Stimulated activated naive CD4-positive, alpha-beta T cell (primary cell): ENCODE measurements around the gene MPIG6B.
A peak's percentile ranks its signal among the peaks of the same experiment; 100 is the strongest.

Source experiments
- DNase-seq, 6 experiments: peaks; one replicate each; lab custom pipeline; 2025; lab: John Stamatoyannopoulos, UW

The MPIG6B gene, protein sequence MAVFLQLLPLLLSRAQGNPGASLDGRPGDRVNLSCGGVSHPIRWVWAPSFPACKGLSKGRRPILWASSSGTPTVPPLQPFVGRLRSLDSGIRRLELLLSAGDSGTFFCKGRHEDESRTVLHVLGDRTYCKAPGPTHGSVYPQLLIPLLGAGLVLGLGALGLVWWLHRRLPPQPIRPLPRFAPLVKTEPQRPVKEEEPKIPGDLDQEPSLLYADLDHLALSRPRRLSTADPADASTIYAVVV

DNA sequence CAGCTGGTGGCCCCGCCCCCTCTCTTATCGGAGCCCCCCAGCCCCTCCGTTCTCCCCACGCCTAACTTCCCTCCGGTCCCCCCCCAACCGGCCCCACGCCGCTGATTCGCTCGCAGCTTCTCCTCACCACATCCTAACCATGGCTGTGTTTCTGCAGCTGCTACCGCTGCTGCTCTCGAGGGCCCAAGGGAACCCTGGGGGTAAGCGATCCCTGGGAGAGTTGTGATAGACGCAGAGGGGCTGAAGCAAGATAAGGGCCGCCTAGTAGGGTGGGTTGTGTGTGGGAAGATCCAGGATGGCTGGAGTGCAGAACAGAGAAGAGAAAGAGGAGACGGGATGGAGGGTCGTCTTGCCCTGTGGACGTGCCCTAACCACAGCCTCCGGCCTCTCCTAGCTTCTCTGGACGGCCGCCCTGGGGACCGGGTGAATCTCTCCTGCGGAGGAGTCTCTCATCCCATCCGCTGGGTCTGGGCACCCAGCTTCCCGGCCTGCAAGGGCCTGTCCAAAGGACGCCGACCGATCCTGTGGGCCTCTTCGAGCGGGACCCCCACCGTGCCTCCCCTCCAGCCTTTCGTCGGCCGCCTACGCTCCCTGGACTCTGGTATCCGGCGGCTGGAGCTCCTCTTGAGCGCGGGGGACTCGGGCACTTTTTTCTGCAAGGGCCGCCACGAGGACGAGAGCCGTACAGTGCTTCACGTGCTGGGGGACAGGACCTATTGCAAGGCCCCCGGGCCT lies at the start of gene MPIG6B:
Gene MPIG6B (plus strand): TSS at position 129 of the 735 bp plus-strand sequence. CDS start 11 bp downstream, at position 140.
- no peak for DNase-seq

DNA sequence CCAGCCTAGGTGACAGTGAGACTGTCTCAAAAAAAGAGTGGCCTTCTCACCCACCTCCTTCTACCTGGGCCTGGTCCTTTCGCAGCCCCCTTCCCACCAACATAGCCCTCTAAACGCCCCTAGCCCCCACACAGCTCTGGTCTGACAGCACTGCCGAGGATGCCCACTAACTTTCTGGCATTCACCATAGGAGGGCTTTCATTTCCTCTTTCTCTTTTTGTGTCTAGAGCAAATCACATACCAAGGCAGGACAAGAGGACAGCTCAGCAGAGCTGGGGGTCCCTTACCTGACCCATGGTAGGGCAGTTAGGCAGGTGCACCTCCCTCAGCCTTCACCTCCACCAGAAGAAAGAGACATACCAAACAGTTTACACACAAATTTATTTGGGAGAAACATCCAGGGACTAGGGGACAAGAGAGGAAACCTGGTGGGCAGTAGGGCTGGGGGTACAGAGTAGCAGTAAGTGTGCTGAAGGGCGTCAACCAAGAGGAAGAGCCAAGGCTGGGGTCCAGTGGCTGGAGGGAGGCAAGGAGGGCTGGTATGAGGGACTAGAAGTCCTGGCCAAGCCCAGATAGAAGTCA lies 46.8 kb upstream of the MPIG6B start:
- DNase-seq: no peak

DNA sequence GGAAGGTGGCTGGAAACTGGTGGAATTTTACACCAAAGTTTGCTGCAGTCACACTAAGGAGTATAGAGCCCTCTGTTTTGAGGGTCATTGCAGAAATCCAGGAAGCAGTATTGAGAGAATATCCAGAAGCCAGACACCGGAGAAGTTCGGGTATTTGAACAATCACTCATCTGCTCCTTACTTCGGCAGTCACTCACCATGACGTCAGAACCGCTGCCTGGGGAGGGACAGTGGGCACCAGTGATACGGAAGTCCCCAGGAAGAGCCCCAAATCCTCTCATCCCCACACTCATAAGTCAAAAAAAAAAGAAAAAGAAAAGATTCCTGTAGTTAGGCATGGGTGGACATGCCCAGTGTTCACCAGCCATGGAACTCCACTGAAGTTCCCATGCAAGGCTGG lies 46.3 kb upstream of the MPIG6B start:
- DNase-seq: no peak

DNA sequence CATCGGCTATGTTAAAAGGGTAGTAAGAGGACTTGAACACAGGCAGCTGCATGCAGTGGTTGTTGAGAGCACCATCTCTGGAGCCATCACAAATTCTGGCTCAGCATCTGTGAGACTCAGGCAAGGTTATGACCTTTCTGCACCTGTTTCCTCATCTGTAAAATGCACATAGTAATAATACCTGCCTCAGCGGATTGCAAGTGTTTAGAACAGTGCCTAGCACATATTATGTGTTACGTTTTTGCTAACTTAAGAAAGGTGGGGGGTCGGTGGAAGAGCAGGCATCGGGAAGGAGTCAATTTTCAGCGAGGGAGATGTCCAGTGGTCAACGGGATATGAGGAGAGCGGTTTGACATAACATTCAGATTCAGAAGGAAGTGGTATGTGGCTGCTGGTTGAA lies 45.2 kb upstream of the MPIG6B start:
- no peak for DNase-seq

DNA sequence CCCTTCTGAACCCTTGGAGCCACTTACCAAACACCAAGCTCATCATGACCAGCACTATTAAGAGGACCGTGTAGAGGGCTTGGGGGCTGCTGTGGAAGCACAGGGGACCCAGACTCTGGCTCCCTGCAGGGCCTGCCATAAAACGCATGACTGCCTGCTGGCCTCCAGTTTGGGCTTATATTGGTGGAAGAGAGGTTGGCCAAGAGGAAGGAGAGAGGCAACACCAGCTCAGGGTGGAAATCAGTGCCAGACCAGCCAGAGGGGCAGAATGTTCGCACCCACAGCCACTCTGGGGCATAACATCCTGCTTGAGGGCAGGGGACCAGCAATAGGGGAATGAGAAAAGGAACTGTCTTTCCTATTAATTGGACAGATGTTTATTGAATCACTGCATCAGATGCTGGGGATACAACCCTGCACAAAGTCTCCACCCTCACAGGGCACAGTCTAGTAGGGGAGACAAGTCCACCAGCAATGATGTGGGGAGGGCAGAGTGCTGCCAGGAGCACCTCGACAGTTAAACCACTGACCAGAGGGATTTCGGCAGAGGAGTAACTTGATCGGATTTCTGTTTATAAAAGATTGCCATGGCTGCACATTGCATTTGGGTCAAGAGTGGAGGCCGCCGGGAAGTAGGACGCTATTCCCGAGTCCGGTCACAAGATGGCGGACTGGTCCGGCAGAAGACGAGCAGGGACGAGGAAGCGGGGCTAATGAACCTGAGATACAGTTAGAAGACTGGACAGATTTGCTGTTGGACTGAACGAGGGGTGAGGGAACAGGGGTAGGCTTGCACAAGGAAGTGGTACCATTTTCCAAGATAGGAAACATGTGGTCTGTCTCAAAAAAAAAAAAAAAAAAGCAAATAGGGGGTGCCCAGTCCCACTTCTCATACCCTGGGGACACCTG lies 42.7 kb upstream of the MPIG6B start, which contains the start of gene LY6G5C:
Gene LY6G5C (minus strand): TSS at position 842 of the 909 bp plus-strand sequence. CDS start 694 bp downstream, at position 148.
- peak in 5 of 6 experiments; percentile 15 to 53 (median 44) for DNase-seq

DNA sequence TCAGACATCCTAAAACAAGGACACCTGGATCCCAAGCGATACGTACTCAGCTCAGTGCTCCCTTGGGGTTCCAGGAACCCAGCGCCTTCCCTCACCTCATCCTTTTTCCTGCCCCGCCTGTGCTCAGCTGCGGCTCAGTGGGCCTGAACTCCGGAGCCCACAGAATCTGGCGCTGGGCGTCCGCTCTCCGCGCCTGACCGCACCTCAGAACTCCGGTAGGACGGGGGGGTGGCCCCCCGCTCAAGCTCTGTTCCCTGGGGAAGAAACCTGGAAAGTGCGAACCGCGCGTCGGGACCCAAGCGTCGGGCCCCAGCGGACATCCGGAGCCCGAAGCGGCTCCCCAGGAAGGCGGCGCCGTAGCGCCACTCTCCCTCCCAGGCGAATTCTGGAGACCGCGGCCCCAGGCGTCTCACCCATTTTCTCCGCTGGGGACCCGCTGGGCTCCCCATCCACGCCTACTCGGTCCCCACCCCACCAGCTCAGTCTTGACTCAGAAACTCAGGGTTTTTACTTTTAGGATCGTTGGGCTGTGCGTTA lies 42.0 kb upstream of the MPIG6B start:
- peak in 5 of 6 experiments; percentile 14 to 44 (median 26) for DNase-seq

DNA sequence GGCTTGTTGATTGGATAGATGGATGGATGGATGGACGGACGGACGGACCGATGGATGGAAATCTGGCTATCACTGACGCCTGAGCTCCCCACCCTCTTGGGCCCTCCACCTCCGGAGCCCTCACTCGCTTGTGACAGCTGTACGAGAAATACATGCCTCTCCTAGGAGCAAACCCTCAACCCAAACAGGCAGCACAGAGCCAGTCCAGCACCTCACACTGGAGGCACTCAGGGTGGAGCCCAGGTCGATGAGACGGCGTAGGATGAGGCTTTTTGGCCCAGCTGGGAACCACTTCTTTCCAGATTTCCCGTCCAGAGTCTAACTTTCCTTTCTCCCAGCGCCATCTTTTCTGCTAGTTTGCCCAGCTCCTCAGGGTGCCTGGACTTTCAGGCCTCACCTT lies 39.6 kb upstream of the MPIG6B start:
- no peak for DNase-seq

DNA sequence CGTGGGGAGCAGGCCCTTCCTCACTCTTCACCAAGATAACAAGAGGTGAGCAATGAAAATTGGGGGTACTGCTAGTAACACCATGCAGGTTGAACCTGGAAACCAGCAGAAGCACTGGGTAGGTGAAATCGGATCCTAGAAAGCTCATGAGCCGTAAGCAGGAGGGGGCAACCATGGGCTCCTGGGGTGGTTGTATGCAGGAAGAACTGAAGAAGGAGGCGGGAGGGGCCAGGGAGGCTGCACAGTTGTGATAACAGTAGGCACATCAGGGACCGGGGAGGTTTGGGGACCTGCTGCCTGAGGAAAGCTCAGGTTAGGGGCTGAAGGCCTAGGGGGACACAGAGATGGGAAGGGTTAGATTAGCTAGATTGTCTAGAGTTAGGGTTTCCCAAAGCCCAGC lies 36.7 kb upstream of the MPIG6B start:
- no peak for DNase-seq

DNA sequence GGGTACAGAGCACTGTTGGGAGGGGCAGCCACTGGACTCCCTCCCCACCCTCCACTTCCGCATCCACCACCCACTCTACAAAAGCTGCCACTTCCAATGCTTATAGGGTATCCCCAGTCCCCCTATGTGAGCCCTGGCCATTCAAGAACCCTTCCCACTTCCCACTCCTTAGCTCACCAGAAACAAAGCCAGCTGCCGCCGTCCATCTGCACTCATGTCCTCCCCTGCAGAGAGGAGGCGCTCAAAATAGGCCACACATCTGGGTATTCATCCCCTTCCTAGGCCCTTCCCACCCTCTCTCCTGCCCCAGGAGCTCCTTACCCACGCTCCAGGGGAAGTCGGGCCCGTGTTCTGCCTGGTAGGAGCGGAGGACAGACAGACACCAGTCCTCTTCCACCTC lies 35.9 kb upstream of the MPIG6B start:
- no peak for DNase-seq

DNA sequence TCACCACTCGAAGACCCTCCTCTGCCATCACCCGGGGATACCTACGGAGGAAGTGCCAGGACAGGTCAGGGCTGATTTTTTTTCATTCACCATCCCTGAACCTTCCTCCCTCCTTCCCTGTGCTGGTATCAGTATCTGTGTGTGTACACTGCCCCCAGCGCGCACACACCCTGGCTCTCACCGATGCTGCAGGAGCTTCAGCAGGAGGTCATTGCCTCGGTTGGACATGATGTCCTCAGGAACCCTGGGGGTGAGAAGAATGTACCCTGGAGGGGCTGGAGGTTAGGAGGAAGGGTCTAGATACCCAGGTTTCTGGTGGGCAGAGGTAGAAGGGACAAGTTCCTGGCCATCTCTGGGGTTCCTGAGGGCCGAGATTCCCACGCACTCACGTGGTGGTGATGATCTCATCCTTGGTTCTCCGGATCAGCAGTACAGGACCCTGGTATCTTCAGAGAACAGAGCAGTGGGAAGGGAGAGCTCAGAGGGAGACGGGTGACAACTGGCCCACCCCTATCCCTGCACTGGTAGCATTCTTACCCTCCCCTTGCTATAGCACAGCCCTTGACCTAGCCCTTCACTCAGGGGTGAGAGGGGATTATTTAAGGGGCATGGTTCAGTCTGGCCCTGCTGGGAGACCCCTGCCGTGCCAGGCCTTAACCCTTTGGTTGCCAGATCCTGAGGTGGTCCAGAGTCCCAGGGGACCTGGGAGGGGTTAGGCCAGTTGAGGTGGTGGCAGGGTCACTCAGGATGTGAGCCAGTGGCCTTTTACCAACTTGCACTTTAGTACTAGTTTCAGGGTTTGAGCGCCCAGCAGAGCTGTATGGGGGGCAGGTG lies 35.1 kb upstream of the MPIG6B start:
- DNase-seq: no peak

DNA sequence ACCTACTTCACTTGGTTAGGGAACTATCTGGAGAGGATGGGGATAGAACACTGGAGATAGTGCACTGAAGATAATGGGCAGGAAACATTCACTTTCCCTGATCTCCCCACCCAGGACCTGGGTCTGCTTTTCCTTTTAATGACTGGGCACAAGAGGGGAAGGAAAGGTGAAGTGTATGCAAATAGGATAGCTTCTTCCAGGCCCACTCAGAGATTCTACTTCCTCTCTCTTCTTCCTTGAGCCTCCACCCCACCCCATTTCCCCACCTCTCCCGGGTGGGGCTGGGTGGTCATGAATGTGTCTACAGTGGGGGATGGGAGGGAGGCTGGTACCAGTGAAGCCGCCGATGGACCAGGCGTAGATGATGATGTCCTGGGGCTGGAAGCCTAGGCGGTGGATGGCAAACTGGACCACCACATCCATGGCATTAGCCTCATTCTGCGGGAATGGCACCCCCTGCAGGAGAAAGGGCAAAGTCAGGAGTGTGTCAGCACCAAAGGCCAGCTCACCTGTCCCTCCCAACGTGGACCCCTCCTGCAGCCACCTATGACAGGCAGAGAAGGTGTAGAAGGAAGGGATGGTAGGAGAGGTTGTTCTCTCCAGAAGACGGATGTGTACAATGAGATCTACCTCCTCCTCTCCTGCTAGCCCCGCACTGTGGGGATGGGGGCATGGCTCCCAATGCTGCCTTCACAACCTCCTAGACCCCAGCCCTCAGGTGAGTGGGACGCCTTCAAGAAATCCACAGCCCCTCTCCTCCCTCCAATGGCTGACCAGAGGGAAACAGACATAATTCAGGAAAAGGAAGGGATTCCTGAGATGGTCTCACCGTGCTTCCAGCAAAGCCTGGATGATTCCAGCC lies 33.7 kb upstream of the MPIG6B start:
- DNase-seq: peak in 1 of 6 experiments; percentile 4

DNA sequence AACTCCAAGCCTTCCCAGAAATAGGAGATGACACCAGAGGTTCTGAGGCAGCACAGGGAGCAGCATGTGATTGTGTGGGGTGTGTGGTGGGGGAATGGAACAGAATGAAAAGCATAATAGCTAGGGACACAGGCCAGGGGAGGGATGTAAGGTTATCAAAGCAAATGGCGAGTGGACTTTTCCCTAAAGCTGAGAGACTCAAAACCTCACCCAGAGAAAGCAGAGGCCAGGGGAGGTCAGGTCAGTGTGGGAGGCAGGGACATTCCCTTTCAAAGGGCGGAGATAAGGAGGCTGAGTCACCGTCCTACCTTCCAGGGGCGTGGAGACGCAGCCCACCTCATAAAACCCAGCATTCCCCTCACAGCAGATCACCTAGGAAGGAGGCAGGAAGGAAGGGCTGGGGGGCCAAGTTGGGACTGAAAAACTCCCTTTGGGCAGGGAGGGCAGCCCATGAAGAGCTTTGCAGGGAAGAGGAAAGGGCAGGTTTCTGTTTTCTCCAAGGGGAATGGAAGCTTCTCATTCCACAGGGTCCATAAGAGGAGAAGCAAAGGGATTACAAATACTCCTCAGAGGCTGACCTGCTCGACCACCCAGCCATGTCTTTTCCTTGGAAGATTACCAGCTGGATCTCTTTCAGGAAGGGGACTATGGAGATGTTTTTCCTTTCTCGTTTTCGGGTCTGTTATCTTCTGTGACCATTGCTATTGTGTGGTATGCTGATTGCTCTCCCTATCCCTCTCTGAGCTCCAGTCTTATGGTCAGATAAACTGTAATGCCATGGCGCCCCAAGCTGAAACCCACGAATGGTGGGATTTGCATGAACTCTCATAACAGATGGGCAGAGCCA lies 32.7 kb upstream of the MPIG6B start:
- DNase-seq: no peak

DNA sequence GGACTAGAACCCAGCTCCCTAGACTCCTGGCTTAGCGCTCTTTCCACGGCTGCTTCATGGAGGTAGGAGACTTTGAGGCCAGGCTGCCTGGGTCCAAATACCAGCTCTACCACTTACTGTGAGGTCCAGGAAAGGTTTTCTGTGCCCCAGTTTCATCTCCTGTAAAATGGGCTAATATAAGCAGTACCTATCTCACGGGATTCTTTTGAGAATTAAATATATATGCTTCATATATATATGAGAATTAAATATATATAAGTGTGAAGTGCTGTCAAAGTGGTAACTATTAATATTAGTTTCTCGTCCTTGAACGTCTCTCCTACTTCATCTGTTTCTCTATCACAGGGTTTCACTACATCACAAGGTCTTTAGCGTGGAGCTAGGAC lies 32.1 kb upstream of the MPIG6B start:
- DNase-seq: no peak

DNA sequence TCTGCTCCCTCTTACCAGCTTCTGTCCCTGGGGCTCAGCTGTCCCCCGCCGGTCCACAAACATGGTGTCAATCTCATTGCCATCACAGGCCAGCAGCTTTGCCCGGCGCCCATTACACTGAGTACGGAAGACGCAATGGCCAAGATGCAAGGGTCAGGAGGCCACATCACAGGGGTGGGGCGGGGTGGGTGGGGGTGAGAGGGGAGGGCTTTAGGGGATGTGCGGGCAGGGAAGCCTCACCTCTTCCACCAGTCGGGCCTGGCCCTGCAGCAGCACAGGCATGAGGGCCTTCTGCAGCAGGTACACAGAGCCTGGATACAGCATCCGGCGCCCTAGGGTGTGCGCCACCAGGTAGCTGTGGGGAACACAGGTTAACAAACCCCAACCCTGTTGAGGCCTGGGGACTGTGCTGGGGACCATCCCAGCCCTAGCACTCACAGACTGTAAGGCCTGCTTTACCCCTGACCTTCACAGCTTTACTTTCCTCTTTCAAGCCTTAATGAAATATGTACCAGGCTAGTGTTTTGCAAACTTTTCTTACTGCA lies 31.5 kb upstream of the MPIG6B start:
- no peak for DNase-seq

DNA sequence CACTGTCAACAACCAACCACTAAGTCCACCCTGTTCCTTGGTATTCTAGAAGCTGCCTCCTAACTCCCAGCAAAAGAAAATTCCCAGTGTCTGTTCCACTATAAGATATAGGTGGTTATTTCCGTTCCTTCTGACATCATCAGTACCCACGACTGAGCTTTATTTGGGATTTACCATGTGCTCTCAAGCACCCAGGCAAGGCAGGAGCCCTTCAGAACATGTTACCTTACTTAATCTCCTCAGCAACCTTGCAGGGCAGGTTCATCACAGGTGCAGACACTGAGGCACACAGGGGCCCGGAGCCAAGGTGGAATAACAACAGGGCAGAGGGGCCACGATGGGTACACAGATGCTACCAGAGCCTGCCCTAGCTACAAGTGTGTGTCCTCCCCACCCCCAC lies 30.8 kb upstream of the MPIG6B start:
- no peak for DNase-seq

DNA sequence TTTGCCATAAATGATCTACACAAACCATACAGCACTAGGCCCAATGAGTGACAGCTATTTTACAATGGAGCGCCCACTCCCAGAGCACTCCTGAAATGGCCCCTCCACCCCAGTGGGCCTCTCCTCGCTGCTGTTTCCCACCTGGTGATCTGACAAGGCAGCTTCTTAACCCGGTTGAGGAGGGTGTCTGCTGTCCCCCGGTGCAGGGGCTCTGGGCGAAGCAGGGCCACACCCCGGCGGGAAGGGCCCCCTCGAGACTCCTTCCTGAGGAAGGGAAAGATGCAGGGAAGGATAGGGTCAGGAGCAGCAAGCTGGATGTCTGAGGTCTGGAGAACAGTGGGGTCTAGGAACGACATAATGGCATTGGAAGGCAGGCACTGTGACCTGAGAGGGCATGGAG lies 30.3 kb upstream of the MPIG6B start:
- no peak for DNase-seq

DNA sequence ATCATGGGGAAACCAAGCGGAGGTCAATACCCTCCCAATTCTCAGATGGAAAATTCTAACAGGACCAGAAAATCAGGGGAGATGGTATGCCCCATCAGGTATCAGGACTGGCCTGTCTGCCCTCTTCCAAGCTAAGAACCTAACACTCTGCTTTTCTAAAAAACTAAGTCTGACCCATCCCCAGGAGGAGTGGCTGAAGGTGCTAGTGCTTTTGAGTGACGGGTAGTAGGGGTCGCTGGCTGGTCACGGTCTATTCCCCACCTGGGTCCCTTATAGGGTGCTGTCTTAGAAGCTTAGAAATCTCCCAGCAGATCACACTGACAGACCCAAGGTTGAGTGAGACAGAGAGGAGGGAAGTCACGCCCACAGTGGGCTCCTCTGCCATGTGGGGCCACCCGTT lies 29.6 kb upstream of the MPIG6B start:
- no peak for DNase-seq

DNA sequence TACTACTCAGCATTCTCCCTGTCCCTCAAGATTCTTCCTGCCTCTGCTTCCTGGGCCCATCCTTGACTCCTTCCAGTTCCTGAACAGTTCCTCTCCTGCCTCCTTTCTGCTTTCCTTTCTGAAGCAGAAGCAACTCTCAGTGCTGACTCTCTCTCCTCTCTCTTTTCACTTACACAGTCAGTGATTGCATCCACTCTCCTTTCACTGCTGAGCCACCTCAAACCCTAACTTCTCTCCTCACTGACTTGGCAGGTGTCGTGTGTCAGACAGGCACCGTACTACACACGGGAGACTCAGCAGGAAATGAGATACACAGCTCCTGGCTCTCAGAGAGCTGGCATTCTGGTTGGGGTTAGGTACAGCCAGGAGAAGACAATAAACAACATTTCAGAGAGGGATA lies 25.6 kb upstream of the MPIG6B start:
- no peak for DNase-seq
